Esophagus squamous epithelium (tissue), 4 donors: ENCODE measurements around the gene ANGPT4.

Experiments used
- CTCF ChIP-seq, 6 experiments: fragments of 450-650 bp in 4 of 6; fragments of 200-600 bp in 2 of 6; sonication (generic) in 2 of 6; IDR thresholded peaks; one replicate each; pipeline ENCODE4 v1.5.1; 2016 to 2019; ENCODE audit warnings: antibody characterized with exemption in 6 of 6, mild to moderate bottlenecking in 4 of 6, moderate library complexity in 4 of 6
- POLR2A ChIP-seq, 4 donors: fragments of 450-650 bp; IDR thresholded peaks; one replicate each; pipeline ENCODE4 v1.6.1; 2017; ENCODE audit warnings: antibody characterized with exemption in 4 of 4, mild to moderate bottlenecking in 4 of 4, moderate library complexity in 3 of 4

- TF ChIP-seq CTCF (IDR thresholded peaks at IDR 0.05) (no peak), POLR2A (IDR thresholded peaks at IDR 0.05) (no peak)
Observed at GRCh38 chr20:826695-827323, 89.3 kb downstream of the ANGPT4 start.
